ENCODE measurements around the gene SYT17.

GRCh38 chr16:19239511-19240155 is 71.6 kb downstream of the SYT17 start:
- TF ChIP-seq, protein P1, sequence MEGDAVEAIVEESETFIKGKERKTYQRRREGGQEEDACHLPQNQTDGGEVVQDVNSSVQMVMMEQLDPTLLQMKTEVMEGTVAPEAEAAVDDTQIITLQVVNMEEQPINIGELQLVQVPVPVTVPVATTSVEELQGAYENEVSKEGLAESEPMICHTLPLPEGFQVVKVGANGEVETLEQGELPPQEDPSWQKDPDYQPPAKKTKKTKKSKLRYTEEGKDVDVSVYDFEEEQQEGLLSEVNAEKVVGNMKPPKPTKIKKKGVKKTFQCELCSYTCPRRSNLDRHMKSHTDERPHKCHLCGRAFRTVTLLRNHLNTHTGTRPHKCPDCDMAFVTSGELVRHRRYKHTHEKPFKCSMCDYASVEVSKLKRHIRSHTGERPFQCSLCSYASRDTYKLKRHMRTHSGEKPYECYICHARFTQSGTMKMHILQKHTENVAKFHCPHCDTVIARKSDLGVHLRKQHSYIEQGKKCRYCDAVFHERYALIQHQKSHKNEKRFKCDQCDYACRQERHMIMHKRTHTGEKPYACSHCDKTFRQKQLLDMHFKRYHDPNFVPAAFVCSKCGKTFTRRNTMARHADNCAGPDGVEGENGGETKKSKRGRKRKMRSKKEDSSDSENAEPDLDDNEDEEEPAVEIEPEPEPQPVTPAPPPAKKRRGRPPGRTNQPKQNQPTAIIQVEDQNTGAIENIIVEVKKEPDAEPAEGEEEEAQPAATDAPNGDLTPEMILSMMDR (IDR thresholded peaks at IDR 0.05): no peak
- no peak for TF ChIP-seq POLR2AphosphoS5 (IDR thresholded peaks at IDR 0.05)
- no peak for TF ChIP-seq POLR2A (IDR thresholded peaks at IDR 0.05)
